Osteoblast (primary cell): ENCODE data around the gene KRTAP10-9. TPM values are rescaled to one million over a fixed set of nuclear protein-coding genes. Genes with fewer than 3 reads are reported as not detected.

Experiments used
- DNase-seq: peaks from one replicate; pipeline ENCODE4 v3.0.0; 2011; ENCODE audit warnings: low spot score, mixed read lengths; ENCODE audit not compliant: insufficient read length; ENCODE audit errors: missing footprints
- H2AFZ ChIP-seq: 2 replicates; pipeline ENCODE4 v1.6.0; 2011; ENCODE audit warnings: mild to moderate bottlenecking, low read length
- H3K27ac ChIP-seq: 2 replicates; pipeline ENCODE4 v1.5.1; 2011; ENCODE audit warnings: mild to moderate bottlenecking, low read depth, low read length, moderate library complexity
- H3K27me3 ChIP-seq: 2 replicates; pipeline ENCODE4 v1.6.0; 2012; ENCODE audit warnings: mild to moderate bottlenecking, control low read depth, inconsistent platforms, low read length, moderate library complexity; ENCODE audit not compliant: insufficient read depth
- H3K36me3 ChIP-seq: 2 replicates; pipeline ENCODE4 v1.5.1; 2011; ENCODE audit warnings: mild to moderate bottlenecking, low read length, control low read depth, moderate library complexity; ENCODE audit not compliant: insufficient read depth
- H3K4me1 ChIP-seq: 2 replicates; pipeline ENCODE4 v1.5.1; 2011; ENCODE audit warnings: mild to moderate bottlenecking, low read length, control low read depth, moderate library complexity; ENCODE audit not compliant: insufficient read depth
- H3K4me2 ChIP-seq: 2 replicates; pipeline ENCODE4 v1.6.0; 2011; ENCODE audit warnings: mild to moderate bottlenecking, low read length; ENCODE audit not compliant: insufficient read depth
- H3K4me3 ChIP-seq: fragments of 200-600 bp; sonication (generic); 3 replicates; pipeline ENCODE4 v1.5.1; 2012; ENCODE audit warnings: mild to moderate bottlenecking, low read length, inconsistent platforms; ENCODE audit not compliant: insufficient read depth
- H3K79me2 ChIP-seq: 2 replicates; pipeline ENCODE4 v1.6.0; 2012; ENCODE audit warnings: mild to moderate bottlenecking, low read length, control low read depth, inconsistent platforms; ENCODE audit not compliant: insufficient read depth
- H3K9me3 ChIP-seq: 2 replicates; pipeline ENCODE4 v1.5.1; 2011; ENCODE audit warnings: low read depth, low read length, control low read depth
- H4K20me1 ChIP-seq: 2 replicates; pipeline ENCODE4 v1.6.0; 2012; ENCODE audit warnings: mild to moderate bottlenecking, low read length, control low read depth; ENCODE audit not compliant: insufficient read depth
- CTCF ChIP-seq: IDR thresholded peaks from 2 replicates; pipeline ENCODE4 v1.5.1; 2011; ENCODE audit warnings: mild to moderate bottlenecking, low read depth, low read length, moderate library complexity; ENCODE audit errors: extremely low read depth
- total RNA-seq: library from RNA; depleted of rRNA; stranded (reverse); fragments of >200 nt; gene quantifications from 2 replicates; pipeline ENCODE4 v1.2.3, GENCODE V29; 2012

Gene KRTAP10-9
- total RNA-seq, 1 donor = not detected

- no peak for TF ChIP-seq CTCF
- DNase-seq = no peak
- Histone ChIP-seq H3K4me1 (no peaks in the 10 kb centered on the region), H3K4me3 (no peak overlapping the region), H3K27me3 (no peaks in the 10 kb centered on the region), H3K27ac (no peak overlapping the region), H3K4me2 (no peak overlapping the region), H2AFZ (no peak overlapping the region), H3K79me2 (no peaks in the 10 kb centered on the region), H3K36me3 (no peaks in the 10 kb centered on the region), H4K20me1 (no peaks in the 10 kb centered on the region), H3K9me3 (peaks cover 3% of the 10 kb centered on the region)
Measured at GRCh38 chr21:44614161-44614631, 12.7 kb upstream of the KRTAP10-9 start.

GRCh38 chr21:44614961-44615391 is 11.9 kb upstream of the KRTAP10-9 start:
- H4K20me1 ChIP-seq = no peaks in the 10 kb centered on the region
- no peaks in the 10 kb centered on the region for H3K27me3 ChIP-seq
- no peak for TF ChIP-seq CTCF
- H3K4me3 ChIP-seq = no peak overlapping the region
- H3K36me3 ChIP-seq = no peaks in the 10 kb centered on the region
- no peaks in the 10 kb centered on the region for H3K4me1 ChIP-seq
- peaks cover 3% of the 10 kb centered on the region for H3K9me3 ChIP-seq
- H3K79me2 ChIP-seq = no peaks in the 10 kb centered on the region
- DNase-seq = no peak
- H3K27ac ChIP-seq = no peak overlapping the region
- no peak overlapping the region for H3K4me2 ChIP-seq
- no peak overlapping the region for H2AFZ ChIP-seq

GRCh38 chr21:44615466-44615865 is 11.4 kb upstream of the KRTAP10-9 start:
- no peaks in the 10 kb centered on the region for H3K36me3 ChIP-seq
- H3K4me3 ChIP-seq = no peak overlapping the region
- no peak overlapping the region for H2AFZ ChIP-seq
- H3K27ac ChIP-seq = no peak overlapping the region
- H3K4me1 ChIP-seq = no peaks in the 10 kb centered on the region
- no peak overlapping the region for H3K4me2 ChIP-seq
- H3K79me2 ChIP-seq = no peaks in the 10 kb centered on the region
- no peaks in the 10 kb centered on the region for H4K20me1 ChIP-seq
- no peak for TF ChIP-seq CTCF
- H3K27me3 ChIP-seq = no peaks in the 10 kb centered on the region
- no peak for DNase-seq
- H3K9me3 ChIP-seq = peaks cover 3% of the 10 kb centered on the region

- TF ChIP-seq CTCF = no peak
- Histone ChIP-seq H3K27ac (no peak overlapping the region), H3K9me3 (peaks cover 3% of the 10 kb centered on the region), H4K20me1 (no peaks in the 10 kb centered on the region), H3K79me2 (no peaks in the 10 kb centered on the region), H2AFZ (no peak overlapping the region), H3K4me3 (no peak overlapping the region), H3K4me1 (no peaks in the 10 kb centered on the region), H3K27me3 (no peaks in the 10 kb centered on the region), H3K4me2 (no peak overlapping the region), H3K36me3 (no peaks in the 10 kb centered on the region)
- DNase-seq = no peak
Measured at GRCh38 chr21:44615911-44616590, 10.8 kb upstream of the KRTAP10-9 start.
